Activated CD4-positive, alpha-beta T cell treated with anti-CD3 and anti-CD28 coated beads, Interleukin-2, amount 50 U/mL, for 1 hour (primary cell): ENCODE measurements around the gene CNGA3.

Source experiments
- DNase-seq: peaks from one replicate; pipeline ENCODE4 v3.0.0-alpha.2; 2020

CNGA3 gene

DNA sequence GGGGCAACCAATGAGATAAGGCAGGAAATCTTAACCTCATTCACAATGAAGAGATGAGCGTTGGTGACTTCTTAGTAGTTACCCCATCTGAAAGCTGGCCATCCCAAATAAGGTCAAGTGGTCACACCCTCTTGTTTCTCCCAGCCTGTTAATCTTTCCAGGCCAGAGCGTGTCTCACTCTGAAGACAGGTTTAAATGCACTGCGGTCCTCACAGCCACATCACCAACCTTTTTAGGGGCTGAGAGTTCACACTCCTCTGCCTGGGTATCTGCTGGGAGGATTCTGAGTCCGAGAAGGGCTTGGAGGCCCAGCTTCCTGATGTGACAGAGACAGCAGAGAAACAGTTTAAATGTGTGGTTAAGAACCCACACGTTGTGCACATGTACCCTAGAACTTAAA is 13.3 kb upstream of the CNGA3 start:
- DNase-seq, result no peak

DNA sequence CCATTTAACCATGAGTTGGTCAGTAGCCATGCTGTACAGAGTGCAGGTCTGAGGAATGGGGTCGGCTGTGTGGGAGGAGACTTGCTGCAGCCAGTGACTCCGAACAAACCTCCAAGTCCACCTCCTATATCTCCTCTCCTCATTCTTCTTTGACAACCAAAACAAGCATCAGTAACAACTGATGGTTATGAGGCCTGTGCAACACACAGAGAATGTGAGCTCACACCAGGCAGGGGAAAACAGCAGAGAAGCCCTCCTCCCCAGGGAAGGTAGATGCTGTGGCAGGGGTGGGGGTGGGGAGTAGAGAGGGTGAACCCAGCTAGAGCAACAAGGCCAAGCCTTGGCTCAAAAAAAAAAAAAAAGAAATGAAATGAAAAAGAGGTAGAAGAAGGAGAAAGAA is 12.3 kb upstream of the CNGA3 start:
- no peak for DNase-seq

DNA sequence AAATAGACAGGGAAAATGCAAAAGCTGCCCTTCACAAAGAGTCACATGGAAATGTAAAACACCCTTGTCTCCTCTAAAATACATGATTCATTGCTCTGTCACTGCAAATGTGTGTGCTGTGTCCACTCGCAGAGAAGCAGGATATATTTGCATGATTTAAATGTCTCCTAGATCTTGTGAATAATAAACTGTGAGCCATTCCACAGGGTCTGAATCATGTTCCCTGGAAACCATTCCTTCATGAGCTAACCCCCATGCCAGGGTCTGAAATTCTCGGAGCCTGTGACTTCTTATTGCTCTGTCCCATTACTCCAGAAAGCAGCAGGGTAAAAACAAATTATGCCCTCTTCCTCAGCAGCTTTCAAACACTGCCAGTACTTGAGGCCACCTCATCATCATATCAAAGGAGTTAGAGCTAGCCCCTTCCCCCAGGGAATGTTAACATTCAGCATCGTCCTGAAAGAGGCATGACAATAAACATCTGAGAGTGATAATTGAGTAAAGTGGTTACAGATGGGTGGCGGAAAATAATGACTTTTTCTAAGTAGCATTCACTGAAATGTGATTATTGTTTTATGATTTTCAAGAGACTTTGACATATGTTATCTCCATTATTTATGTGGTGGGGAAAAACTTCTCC is 11.7 kb upstream of the CNGA3 start:
- DNase-seq, result no peak

DNA sequence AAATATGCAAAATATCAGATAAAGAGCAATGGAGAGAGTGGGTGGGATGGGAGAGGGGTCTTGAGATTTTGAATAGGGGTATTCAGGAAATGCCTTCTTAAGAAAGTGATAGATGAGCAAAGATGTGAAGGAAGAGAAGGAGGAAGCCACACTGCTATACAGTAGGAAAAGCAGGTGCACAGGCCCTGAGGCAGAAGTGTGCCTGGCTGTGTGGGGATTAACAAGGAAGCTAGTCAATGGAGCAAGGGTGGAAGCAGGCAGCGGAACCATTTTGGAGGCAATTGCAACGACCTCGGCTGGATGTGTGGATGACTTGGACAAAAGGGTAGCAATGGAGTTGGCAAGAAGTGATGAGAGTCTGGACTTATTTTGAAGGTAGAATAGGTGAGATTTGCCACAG is 11.0 kb upstream of the CNGA3 start:
- DNase-seq, result no peak

DNA sequence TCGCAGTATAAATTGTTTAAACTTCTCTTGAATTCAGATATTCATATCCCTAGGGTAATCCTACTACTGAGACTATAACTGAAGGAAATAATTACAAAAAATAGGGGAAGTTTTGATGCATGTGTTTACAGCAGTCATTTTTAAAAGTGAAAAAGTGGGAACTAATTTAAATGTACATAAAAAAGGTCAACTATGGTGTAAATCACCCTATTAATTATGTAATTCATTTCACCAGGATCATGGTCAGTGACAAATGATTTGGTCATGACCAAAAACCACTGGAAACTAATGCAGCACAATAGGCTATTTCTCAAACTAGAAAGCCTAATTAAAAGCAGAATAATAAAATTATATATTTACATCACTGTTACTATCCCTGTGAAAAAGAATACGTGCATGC is 5.0 kb upstream of the CNGA3 start:
- no peak for DNase-seq

DNA sequence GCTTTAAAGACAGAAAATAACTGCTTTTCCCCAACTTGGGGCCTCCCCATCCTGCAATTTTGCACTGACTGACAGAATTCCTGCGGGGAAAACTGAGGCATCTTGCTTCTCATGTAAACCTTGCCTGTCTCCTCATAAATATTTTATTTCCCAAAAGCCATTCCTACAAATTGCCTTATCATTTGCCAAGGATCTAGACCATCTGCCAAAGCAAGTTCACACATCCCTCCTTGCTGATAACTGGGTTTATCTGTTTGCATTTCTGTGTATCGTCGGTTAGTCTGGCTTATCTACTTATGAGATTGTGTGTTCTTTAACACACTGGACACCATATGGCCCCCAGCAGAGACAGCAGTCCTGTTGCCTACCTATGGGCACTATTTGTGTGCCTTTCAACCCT is 3.0 kb upstream of the CNGA3 start:
- DNase-seq, result no peak

DNA sequence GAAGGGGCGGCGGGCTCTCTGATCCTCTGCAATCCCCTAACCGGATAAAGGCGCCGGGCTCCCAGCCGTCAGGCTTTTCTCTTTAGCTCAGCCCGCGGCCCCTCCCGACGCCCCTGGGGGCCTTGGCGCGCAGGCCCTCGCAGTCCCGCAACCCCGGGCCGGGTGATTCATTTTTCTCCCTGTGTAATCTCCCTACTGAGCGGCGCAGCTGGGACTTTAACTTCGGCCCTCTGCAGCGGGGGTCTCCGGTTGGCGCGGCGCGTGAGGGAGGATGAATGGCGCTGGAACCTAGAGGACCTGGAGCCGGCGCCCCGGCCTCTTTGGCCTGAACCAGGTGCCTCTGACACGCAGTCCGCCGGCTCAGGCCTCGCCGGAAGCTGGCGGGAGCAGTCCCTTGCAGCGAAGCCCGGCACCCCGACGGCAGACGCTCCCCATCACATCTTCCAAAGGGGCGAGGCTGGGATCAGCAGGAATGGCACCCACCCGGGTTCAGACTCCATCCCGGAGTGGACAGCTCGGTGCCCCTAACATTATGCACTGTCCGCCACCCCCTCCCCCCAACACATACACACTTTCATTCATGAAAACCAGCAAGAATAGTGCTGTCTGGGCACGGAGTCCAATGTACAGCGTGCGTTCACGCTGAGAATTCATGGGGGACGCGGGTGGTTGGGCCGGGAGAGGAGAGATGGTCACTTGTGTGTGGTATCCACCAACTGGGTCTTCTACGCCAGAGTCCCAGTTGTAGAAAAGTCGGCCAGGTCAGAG is 1.2 kb downstream of the CNGA3 start:
- DNase-seq, result no peak

DNA sequence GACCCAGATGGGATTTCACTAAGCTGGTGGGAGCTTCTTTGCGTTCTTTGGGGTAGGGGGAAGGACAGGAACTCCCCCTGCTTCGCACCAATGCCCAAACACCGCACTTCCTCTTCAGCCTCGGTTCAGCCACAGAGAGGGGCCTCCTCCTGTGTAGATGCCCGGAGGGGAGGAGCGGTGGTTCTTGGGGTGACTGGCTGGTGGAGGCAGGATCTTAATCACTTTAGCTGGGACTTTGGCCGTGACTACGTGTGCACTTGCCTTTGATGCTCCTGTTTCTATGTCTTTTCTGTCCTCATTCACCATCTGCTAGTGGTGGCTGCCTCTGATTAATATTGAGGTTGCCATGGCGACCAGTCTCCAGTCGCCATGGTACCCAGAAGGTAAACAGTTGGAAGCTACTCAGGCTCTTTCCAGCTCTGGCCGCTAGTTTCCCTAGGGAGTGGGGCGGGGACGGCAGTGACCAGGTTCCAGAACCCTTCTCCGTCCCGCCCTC is 1.9 kb downstream of the CNGA3 start:
- no peak for DNase-seq

DNA sequence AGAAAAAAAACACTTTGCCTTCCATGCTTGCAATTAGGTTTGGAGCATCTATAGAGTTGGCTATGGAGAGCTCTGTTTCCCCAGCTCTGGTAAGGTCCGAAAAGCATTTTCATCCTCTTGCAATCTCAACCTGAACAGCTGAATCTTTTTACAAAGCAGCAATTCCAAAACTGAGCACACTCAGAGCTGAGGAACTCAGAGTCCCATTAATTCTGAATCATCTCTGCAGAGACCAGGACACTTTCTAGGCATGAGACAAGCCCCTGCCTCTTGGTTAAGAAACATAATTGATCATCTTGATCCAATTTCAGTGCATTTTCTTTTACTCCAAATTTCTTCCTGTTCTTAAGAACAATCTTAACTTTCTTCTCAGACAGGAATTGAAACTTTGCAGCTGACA is 4.2 kb downstream of the CNGA3 start:
- no peak for DNase-seq

DNA sequence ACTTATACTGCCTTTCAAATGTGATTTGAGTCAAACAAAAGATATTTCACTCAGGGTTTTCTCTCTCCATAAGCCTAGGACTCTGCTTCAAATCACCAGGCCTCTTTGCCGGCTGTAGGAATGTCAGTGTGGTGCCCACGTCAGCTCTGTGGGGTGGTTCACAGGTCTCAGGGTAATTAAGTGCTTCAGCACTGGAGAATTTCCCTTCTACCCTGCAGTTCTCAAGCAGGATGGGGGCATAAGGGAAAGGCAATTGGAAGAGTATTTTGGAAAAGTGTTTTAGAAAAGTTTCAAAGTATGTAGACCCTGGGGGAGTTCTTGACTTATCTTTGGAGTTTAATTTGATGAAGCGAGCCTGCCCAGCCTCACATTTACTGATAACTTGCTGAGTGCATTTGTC is 9.6 kb downstream of the CNGA3 start:
- no peak for DNase-seq

DNA sequence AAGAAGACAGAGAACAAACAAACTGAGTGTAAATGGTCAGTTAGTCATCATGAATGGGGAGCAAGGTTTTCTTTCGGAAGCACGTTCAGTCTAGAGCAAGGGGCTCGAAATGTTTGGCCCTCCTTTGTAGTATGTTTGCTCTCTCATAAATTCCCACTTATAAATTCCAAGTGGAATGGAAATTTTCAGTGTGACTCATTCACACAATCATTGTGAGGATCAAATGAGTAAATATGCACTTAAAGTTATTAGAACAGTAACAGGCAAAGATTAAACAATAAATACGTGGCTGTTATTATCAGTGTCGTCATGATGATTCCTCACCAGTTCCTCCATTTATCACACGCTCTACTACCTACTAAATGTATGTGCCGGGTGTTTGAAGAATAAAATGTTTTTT is 10.5 kb downstream of the CNGA3 start:
- no peak for DNase-seq

DNA sequence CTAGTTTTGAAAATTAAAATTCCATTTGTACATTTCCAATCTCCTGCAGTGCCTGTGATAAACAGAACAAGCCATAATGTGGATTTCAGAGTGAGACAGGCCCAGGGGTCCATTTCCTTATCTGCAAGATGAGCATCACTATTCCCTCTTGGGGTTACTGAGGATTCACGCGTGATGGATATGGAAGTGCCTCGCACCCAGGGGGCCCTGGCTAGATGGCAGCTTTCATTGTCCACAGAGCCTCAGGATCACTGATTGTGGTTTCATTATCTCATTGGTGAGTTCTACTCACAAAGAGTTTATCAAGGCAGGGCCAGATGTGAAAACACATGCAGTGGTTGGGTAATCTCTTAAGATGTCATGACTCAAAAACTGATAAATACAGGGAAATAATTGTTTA is 11.6 kb downstream of the CNGA3 start:
- no peak for DNase-seq

DNA sequence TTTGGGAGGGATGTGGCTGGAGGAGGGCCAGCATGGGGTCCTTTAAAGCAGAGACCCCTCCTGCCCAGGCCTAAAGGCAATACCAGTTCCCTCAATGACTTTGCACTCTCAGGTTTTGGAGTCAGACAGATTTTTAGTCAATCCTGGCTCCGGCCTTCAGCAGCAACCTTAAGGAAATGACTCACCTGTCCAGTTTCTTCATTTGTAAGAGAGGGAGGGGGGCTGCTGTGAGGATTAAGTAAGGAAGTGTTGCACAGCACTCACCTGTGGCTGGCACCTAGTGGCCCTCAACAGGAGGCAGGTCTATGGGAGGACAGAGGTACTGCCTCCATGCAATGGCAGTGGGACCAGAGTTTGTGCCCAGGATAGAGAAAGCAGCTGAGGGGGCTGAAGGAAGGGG is 13.7 kb downstream of the CNGA3 start:
- no peak for DNase-seq

DNA sequence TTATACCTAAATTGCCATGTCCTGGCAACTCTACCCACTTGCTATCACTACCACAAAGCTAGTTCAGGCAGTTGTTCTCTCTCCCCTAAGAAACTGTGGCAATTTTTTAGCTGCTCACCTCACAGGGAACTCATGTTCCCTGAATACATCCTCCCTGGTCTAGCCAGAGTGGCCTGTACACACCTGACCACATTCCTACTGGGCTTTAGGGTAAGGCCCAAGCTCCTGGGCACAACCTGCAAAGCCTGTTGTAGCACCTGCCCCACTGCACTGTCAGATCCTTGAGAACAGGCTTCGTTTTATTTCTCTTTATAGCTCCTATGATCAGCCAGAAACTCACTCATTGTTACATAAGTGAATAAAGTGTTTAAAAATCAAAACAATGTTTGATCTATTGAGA is 21.5 kb downstream of the CNGA3 start:
- no peak for DNase-seq

DNA sequence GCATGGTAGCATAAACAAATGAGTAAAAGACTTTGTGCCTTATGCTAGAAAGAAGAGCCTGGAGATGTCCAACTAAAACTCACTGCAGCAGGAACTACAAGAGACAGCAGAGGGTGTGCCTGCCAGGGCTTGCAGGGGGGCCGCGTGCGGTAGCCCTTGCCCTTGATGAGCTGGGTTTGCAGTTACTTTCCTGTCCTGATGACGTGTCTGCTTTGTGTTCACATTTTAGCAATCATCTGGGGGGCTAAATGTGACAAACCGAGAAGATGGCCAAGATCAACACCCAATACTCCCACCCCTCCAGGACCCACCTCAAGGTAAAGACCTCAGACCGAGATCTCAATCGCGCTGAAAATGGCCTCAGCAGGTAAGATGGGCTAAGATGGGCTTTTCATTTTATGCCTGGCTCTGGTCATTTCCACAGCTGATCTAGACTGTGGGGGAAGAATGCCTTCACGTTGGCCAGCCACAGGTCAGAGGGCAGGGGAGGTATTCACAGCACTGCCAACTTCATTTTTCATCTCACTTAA is 23.5 kb downstream of the CNGA3 start:
- DNase-seq, result no peak

DNA sequence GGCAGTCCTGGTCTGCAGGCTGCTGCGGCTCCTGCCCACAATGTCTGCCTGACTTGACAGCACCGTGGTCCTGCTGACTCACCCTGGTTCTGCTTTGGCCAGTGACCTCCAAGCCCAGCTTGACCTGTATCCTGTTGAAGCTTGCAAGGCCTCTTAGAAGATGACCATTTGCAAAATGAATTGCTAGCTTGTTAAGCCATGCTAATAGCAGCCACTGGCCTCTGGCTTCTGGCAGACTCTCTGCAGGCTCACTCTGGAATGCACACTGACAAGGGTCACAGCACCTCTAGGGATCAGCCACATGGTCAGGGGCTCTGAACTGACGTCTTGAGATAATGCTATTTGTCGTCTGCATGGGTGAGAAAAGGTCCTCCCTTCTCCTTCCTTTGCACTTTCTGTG is 25.9 kb downstream of the CNGA3 start:
- DNase-seq, result no peak

DNA sequence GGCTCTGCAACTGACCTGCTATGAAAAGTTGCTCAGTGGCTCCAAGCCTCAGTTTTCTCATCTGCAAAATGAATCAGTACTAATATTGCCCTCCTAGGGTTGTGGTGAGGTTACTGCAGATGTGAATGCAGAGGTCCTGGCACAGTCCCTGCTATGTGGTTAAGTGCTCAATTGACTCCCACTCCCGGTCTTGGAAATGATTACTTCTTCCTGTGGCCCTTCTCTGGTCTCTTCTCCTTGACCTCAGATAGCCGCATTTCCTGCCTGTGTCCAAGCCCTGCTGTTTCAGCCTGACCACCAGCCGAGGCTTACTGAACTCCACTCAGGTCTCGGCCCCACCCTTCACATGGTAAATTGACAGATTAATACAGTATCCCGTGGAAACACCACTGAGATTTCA is 26.3 kb downstream of the CNGA3 start:
- DNase-seq, result no peak

DNA sequence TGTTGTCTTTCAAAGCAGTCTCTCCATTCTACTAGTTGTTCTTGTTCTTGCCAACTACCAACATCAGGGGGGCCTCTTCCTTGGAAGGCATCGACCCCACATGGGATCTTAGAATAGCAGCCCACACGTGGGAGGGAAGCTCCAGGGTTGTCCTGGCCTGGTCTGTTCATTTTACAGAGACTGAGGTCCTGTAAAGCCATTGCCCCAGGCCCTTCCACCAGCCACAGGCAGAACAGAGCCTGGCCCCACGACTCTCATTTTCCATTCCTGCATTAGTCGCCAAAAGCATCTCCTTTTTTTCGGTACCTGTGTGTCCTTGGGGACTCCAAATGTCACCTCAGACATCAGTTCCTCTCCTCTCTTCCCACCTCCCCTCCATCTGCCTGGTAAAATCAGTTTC is 28.0 kb downstream of the CNGA3 start:
- no peak for DNase-seq

DNA sequence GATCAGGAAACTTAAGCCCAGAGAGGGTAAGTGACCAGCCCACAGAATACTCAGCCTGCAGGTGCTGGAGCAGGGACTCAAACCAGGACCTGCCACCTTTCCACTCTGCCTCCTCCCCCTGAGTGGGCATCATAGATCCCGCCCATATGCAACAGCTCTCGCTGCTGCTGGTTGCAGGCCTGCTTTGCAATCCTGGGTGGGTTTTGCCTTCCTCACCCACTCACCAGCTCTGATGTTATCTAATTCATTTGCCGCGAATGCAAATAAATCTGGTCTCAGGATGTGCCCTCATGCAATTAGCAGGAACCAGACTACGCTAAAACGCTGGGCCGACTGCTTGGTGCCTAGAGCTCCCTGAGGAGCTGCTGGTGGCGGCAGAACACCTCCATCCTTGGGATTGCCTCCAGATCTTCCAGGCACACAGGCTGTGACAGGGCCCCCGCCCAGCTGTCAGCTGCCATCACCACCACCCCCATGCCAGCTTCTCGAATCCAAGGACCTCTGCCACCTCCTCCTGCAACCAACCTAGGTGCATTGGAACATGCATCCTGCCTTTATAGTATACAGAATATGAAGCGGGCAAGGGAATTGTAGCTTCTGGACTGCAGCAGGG is 28.8 kb downstream of the CNGA3 start:
- DNase-seq, result no peak

DNA sequence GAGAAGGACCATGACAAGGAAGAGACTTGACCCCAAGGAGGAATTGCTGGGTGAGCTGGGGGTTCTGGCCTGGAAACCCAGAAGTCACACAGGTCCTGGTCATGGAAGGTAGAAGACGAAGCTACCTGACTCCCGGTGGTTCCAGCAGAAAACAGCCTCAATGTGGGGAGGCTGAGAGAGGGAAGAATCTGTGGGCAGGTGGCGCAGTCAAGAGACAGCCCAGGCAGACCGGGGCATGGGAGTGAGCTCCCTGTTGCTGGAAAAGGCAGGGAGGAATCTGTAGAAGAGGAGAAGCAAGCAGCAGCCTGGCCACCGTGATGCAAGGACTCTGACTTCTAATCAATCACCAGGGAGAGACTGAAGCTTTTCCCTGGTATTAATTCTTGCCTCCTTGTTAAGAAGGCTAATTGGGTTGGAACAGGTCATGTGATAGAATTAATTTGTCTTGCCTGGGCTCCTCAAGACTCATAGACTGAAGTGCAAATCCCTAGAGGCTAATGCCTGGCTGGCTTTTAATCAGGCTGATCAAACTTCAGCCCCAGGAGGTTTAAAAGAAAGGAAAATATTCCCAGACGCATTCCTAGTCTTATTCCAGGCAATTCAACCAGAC is 30.1 kb downstream of the CNGA3 start:
- DNase-seq, result no peak

DNA sequence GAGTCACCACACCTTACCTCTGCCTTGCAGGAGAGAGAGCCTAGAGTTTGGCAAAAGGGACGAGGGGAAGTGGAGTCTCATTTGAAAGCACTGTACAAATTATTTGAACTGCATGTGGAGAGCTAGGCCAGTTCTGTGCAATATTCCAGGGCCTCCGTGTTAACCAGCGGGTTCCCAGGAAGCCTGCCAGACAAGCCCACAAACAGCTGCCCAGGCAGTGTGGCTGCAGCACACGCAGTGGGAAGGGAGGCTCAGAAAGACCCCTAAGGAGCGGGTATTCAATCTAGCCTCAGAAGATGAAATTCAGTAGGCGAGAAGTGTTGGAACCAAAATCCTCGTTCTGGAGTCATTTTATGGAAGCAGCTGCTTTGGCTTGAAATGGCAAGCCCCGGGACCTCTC is 30.7 kb downstream of the CNGA3 start:
- DNase-seq, result no peak

DNA sequence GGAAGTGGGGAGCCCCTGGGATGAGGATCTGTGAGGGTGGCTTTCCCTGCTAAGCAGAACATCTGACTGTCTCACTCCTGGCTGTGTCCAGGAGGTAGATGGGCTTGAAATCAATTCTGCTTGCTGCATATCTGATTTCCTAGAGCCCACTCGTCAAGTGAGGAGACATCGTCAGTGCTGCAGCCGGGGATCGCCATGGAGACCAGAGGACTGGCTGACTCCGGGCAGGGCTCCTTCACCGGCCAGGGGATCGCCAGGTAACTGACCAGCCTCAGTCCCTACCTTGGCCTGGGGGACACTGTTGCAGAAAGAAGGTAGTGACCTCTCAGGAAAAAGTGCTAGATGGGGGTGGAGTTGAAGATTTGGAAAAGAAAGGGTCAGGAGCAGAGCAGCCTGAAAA is 31.3 kb downstream of the CNGA3 start:
- DNase-seq, result no peak

DNA sequence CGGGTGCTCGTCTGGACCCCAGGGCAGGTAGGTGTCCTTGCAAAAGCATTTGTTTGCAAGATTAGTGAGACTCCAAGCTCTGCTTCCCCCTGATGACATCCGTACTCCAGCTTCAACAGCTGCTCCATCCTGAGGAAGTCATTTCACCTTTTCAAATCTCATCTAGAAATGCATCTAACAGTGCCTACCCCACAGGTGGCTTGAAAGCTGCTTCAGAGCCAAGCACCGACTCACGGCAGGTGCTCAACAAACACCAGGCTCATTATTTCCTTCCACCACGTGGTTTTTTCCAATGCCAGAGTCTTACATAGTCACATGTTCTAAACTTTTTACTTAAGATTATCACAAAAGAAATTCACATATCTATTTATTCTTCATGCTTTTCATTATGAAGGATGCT is 31.9 kb downstream of the CNGA3 start:
- DNase-seq, result no peak

DNA sequence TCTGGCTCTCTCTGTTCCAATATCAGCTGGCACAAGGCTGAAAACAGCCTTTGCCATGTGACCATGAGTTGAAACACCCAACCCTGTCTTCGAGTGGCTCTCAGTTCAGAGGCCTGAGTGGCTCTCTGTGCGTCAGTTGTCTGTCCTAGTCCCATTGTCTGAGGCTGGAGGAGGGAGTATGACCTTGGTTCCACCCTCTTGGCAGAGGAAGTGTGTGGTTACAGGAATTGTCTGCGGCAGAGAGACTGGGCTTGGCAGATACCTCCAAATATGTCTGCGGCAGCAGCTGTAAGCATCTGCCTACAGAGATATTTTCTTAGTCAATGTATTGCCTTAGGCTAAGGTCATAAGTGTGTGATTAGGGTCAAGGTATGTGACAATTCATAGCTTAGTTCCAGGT is 32.6 kb downstream of the CNGA3 start:
- DNase-seq, result no peak
